Naive thymus-derived CD8-positive, alpha-beta T cell (primary cell): ENCODE results near the gene PARD3B. TPM values are rescaled to one million over a fixed set of nuclear protein-coding genes. Genes with fewer than 3 reads are reported as not detected.

Source experiments
- ATAC-seq, 2 donors: fragments of 150-1000 bp; cut with Tn5 transposase in 1 of 2; sonication (Bioruptor Pico), chemical (Tn5 transposase) in 1 of 2; 1 replicate in 1 of 2; 2 replicates in 1 of 2; pipeline ENCODE4 v1.10.0; 2021; ENCODE audit warnings: mild to moderate bottlenecking in 2 of 2, moderate library complexity in 2 of 2
- POLR2A ChIA-PET: fragments of 350-600 bp; sonication (Branson Sonifier 250); formaldehyde crosslinking; loops from one replicate; lab custom pipeline; 2021; ENCODE audit warnings: antibody characterized with exemption; lab: Charles Lee
- DNase-seq, 10 donors: peaks; one replicate each; pipeline versions ENCODE4 v3.0.0 to v3.0.0-alpha.2; 2020 to 2022
- H3K27ac Mint-ChIP-seq, 10 donors: one replicate each; pipeline ENCODE4 v1.8.0; 2020 to 2022; ENCODE audit warnings: mild to moderate bottlenecking in 10 of 10, mixed read lengths in 10 of 10, moderate library complexity in 4 of 10, inconsistent platforms in 1 of 10
- H3K27me3 Mint-ChIP-seq, 5 donors: one replicate each; pipeline ENCODE4 v1.8.0; 2021 to 2022; ENCODE audit warnings: mixed read lengths in 5 of 5
- H3K36me3 Mint-ChIP-seq, 3 donors: one replicate each; pipeline ENCODE4 v1.8.0; 2020 to 2022; ENCODE audit warnings: mixed read lengths in 3 of 3, mild to moderate bottlenecking in 2 of 3, inconsistent platforms in 1 of 3
- H3K4me1 Mint-ChIP-seq, 4 donors: one replicate each; pipeline ENCODE4 v1.8.0; 2021 to 2022; ENCODE audit warnings: mixed read lengths in 4 of 4
- H3K4me3 Mint-ChIP-seq, 10 donors: one replicate each; pipeline ENCODE4 v1.8.0; 2020 to 2022; ENCODE audit warnings: mild to moderate bottlenecking in 10 of 10, mixed read lengths in 10 of 10, moderate library complexity in 6 of 10, inconsistent platforms in 1 of 10
- H3K9me3 Mint-ChIP-seq, 9 donors: one replicate each; pipeline ENCODE4 v1.8.0; 2020 to 2022; ENCODE audit warnings: mixed read lengths in 9 of 9, mild to moderate bottlenecking in 3 of 9, inconsistent platforms in 1 of 9, moderate library complexity in 1 of 9
- polyA plus RNA-seq, 3 donors: library from polyadenylated mRNA; unstranded; fragments of 300-500 nt; fragmentation: Illumina TruSeq; gene quantifications; one replicate each; pipeline ENCODE4 v1.2.3, GENCODE V29; 2021
- total RNA-seq, 8 experiments: library from RNA in 2 of 8; stranded (reverse) in 2 of 8; gene quantifications; one replicate each; pipeline ENCODE4 v1.2.3 and lab custom pipeline; 2021 to 2026

The PARD3B gene
- total and polyA plus RNA-seq, 5 experiments from 2014 or later: 0.22 to 3.8 (median 1.3) TPM; not detected in 1

DNA sequence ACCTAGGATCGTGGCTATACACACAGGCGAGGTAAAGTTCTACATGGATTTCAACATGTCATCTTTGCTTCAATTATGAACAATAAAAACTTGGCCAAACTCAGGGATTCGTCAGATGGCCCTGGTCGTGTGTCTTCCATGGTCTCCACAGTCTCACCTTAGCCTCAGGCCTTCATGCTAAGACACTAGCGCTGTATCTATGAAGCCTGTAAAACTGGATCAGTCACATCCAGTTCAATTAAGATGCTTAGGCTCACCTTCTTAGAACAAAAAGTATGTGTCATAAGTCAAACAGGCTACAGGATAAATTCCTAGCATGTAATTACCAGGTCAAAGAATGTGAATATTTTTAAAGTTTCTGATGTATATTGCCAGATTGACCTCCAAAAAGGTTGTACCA, 1023.3 kb downstream of the PARD3B start:
- ATAC-seq (no peak), DNase-seq (no peak)
- no peak overlapping the region for H3K4me3 Mint-ChIP-seq
- H3K27me3 Mint-ChIP-seq: peaks cover 0 to 2% (median 0%) of the 10 kb centered on the region in 5 donors
- H3K9me3 Mint-ChIP-seq: peaks cover 0 to 19% (median 0%) of the 10 kb centered on the region in 9 donors
- H3K4me1 Mint-ChIP-seq: no peaks in the 10 kb centered on the region
- peaks cover 0 to 8% (median 0%) of the 10 kb centered on the region in 3 donors for H3K36me3 Mint-ChIP-seq
- POLR2A ChIA-PET: no interaction called here
- no peak overlapping the region for H3K27ac Mint-ChIP-seq

DNA sequence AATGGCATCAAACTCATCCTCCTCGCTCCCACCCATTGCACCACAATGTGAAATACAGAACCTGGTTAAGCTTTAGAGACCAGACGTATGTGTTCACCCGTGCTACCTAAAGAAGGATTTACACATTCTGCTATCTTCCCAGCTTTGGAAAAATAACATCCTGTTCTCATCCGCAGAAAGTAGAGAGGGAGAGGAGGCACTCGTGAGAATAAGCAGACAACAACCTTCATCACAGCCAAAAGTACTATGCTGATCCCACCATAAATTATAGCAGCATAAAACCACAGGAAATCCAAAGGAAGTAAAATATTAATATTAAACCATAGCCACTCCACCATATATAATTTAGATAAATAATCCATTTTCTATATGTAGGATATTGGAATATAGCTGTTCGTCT, 1025.4 kb downstream of the PARD3B start:
- POLR2A ChIA-PET: no interaction called here
- H3K36me3 Mint-ChIP-seq: peaks cover 0 to 14% (median 0%) of the 10 kb centered on the region in 3 donors
- H3K27me3 Mint-ChIP-seq: peaks cover 0 to 2% (median 0%) of the 10 kb centered on the region in 5 donors
- DNase-seq (no peak), ATAC-seq (no peak)
- no peaks in the 10 kb centered on the region for H3K4me1 Mint-ChIP-seq
- peaks cover 0 to 27% (median 4%) of the 10 kb centered on the region in 9 donors for H3K9me3 Mint-ChIP-seq
- no peak overlapping the region for H3K4me3 Mint-ChIP-seq
- H3K27ac Mint-ChIP-seq: no peak overlapping the region

DNA sequence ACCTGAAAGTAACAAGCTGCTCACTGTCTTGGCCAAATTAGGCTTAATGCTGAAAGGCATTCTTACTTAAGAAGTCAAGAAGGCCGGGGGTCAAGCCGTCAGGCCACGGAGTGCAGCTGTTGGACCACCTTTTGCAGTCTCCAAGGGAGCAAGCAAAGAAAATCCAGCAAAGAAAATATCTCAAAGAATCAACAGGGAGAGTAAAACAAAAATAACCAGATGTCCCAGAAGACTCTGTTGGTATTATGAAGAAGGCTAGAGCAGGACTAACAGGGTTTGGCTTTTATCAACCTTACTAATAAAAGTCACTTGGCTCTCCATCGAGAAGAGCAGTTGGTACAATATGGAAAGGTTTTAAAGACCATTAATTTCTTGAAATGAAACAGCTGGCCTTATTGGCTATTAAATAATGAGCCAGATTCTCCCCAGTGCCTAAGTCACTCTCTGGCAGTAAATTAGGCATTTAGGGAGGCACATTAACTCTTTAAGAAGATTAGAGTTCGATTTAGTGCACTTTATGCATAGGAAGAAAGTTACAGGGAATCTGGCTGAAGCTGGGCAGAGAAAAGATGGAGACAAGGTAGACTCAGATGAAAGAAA, 1026.2 kb downstream of the PARD3B start:
- no peaks in the 10 kb centered on the region for H3K4me1 Mint-ChIP-seq
- POLR2A ChIA-PET: no interaction called here
- peaks cover 0 to 35% (median 7%) of the 10 kb centered on the region in 9 donors for H3K9me3 Mint-ChIP-seq
- H3K4me3 Mint-ChIP-seq: no peak overlapping the region
- ATAC-seq: no peak
- peaks cover 0 to 20% (median 2%) of the 10 kb centered on the region in 3 donors for H3K36me3 Mint-ChIP-seq
- DNase-seq: no peak
- H3K27ac Mint-ChIP-seq: peak overlapping the region in 1 of 10 donors; percentile 5
- H3K27me3 Mint-ChIP-seq: no peaks in the 10 kb centered on the region

DNA sequence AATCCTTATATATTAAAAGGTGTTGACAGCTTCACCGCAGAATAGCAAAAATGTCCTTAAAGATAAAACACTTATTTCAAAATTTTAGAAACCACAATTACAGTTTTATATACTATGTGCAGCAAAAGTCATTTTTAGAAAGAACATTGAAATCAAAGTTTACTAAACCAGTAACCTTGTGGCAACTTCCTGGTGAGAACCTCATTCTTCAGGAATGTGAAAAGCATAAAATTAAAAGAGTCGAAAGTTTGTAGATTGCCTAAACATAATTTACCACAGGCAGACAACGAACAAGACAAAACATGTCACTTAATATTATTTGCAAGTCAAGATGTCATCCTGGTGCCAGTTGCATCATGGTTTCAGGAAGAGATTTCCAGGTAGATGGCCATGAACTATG, 1028.7 kb downstream of the PARD3B start:
- Mint-ChIP-seq H3K36me3 (peaks cover 0 to 30% (median 9%) of the 10 kb centered on the region in 3 donors), H3K27ac (no peak overlapping the region), H3K4me3 (no peak overlapping the region), H3K27me3 (no peaks in the 10 kb centered on the region), H3K9me3 (peaks cover 0 to 36% (median 9%) of the 10 kb centered on the region in 9 donors), H3K4me1 (no peaks in the 10 kb centered on the region)
- DNase-seq (no peak), ATAC-seq (no peak)
- POLR2A ChIA-PET: no interaction called here

DNA sequence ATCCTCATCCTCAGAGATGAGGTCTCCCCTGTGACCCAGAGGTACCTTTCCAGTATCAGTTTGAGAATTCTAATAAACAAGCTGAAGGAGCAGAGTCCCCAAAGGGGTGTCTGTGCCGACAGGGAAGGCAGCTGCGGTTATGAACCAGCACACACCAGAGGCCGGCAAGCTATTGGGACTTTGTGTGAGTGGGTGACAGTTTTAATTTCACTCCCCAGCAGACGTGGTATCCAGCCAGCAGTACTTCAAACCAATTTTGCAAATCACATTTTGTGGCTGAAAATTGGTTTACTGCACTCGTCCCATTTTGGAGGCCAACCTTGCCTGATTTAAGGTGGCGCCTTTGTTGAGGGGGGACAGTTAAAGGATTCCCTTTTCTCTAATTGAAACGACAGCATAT, 1034.1 kb downstream of the PARD3B start:
- peaks cover 0 to 19% (median 9%) of the 10 kb centered on the region in 3 donors for H3K36me3 Mint-ChIP-seq
- DNase-seq (no peak), ATAC-seq (no peak)
- H3K4me3 Mint-ChIP-seq: no peak overlapping the region
- H3K27me3 Mint-ChIP-seq: no peaks in the 10 kb centered on the region
- no peaks in the 10 kb centered on the region for H3K4me1 Mint-ChIP-seq
- H3K9me3 Mint-ChIP-seq: peaks cover 0 to 26% (median 9%) of the 10 kb centered on the region in 9 donors
- no peak overlapping the region for H3K27ac Mint-ChIP-seq
- POLR2A ChIA-PET: no interaction called here

DNA sequence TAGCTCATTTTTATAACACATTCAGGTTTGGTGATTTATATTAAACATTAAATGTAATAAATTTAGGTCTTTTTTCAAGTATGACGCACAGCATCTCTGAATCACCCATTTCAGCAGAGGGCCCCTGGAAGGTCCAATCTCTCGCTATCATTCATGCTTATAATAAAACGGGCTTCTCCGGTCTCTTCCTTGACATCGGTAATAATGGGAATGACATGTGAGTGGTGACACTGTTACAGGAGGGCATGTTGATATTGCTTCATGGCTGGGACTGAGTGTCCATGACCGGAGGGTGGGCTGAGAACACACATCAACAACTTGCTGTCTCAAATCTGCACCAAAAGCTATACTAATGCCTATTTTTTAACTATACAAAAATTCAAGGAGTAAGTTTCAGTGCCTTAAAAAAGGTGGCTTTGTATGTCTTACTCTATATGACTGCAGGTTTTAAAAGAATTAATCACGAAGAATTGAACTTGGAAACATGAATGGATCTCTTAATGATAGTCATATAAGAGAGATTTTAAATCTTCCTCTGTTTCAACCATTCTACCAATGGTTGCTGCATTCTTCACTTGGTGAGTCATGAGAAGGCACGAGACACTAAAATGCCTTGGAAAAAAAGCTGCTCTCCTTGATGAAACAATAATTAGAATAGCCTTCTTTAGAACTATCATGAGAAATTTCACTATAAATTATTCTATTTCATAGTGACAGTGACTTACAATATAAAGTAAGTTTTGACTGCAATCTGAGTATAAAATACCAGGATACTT, 1035.1 kb downstream of the PARD3B start:
- H3K9me3 Mint-ChIP-seq: peaks cover 0 to 23% (median 7%) of the 10 kb centered on the region in 9 donors
- no peak overlapping the region for H3K4me3 Mint-ChIP-seq
- DNase-seq (no peak), ATAC-seq (no peak)
- H3K27ac Mint-ChIP-seq: no peak overlapping the region
- no peaks in the 10 kb centered on the region for H3K4me1 Mint-ChIP-seq
- H3K36me3 Mint-ChIP-seq: peaks cover 0 to 15% (median 9%) of the 10 kb centered on the region in 3 donors
- no peaks in the 10 kb centered on the region for H3K27me3 Mint-ChIP-seq
- POLR2A ChIA-PET: no interaction called here

DNA sequence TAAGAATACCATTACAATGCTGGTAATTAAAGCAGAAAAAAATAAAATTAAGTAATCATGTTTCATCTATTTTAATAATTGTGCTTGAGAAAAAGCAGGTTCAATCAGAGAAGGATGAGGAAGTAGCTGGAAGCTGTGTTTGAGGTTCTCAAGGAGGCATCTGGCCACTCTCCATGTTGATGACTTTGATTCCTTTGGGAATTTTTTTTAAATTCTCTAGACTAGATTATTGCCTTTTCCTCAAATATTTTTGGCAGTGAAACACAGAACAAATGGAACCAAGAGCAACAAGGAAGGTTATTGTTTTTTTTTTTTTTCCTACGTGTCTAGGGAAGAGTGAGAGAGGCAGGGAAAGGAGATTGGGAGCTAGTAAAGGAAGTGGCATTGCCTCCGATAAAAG, 1037.1 kb downstream of the PARD3B start:
- POLR2A ChIA-PET: no interaction called here
- Mint-ChIP-seq H3K27ac (no peak overlapping the region), H3K27me3 (no peaks in the 10 kb centered on the region), H3K4me3 (no peak overlapping the region), H3K4me1 (no peaks in the 10 kb centered on the region), H3K9me3 (peaks cover 0 to 3% (median 0%) of the 10 kb centered on the region in 9 donors), H3K36me3 (peaks cover 0 to under 1% (median 0%) of the 10 kb centered on the region in 3 donors)
- no peak for ATAC-seq
- DNase-seq: no peak

DNA sequence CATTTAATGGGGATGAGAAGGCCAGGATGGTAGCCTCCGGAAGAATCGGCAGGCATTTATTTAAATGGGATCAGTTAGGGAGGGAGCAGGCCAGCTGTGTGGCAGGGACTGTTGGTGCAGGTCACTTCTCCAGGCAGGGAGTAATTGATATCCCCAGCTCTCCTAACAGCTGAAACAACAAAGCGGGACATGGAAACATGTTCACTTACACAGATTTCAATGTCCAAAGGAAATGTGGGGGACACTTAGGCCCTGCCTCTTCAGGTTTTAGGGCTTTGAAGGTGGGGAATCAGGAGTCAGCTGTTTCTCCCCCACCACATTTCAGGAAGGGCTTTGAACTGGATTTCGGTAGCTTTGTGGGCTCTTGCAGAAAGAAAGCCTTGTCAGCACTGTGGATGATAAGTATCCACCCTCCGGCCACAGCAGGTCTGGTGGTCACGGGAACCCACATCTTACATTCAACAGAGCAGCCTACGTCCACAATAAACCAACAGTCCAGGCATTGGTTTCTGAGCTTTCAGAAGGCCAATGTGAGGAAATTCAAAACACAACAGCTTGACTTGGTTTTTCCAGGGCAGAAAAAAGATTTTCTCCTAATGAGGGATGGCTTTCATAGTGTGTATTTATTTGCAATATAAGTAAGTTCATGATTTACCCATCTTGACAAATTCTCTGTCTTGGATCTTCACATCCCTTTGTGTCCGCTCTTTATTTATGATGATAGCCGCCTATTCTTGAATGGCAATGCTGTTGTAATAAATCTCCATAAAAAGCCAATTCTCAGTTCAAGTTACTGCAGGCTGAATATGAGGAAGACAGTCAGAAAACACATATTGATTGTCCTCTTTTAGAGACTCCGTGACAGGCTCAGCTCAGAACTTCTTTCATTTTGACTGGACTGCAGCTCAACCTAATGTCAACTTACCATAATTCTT, 1040.4 kb downstream of the PARD3B start:
- Mint-ChIP-seq H3K27ac (no peak overlapping the region), H3K4me3 (no peak overlapping the region), H3K27me3 (peaks cover 0 to 8% (median 0%) of the 10 kb centered on the region in 5 donors), H3K9me3 (no peaks in the 10 kb centered on the region), H3K4me1 (no peaks in the 10 kb centered on the region), H3K36me3 (no peaks in the 10 kb centered on the region)
- no peak for DNase-seq
- POLR2A ChIA-PET: interaction anchor here (0.7 kb wide), 1 partner anchor 11 kb away, joined by 3 read pairs; no protein-coding TSS in a partner anchor
- no peak for ATAC-seq

DNA sequence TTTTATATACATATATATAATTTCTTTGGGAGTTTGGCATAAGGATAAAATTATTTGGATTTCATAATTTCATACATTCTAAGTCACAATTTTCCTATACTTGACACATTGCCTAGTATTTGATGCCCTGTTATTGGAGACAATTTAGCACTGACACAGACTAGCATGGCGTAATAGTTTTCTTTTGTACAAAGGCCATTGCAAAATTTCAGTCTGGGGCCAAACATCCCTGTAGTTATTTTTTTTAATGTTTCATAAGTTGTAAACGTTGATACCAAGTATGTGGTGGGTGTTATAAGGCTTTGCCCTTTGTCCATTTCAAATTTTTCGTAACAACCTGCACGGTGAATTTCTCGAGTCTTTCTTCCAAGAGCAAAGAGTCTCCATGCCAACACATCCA, 1041.4 kb downstream of the PARD3B start:
- POLR2A ChIA-PET: no interaction called here

DNA sequence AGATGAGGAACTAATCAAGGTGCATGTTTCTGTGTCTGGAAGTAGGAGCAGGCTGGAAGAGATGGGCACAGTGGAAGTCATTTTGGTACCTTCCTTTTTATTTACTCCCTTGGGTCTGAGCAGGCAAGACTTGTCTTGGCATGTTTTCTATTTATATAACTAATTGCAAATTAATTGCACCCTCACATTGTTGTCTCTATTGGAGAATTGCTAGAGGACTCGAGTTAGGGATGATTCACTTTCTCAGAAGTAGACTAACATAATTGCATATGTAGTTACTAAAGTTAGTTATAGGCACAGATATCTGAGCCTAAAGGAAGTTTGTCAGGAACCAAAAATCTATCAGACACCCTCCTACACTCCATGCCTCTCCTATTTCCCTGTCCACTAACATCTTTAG, 1044.2 kb downstream of the PARD3B start:
- H3K27me3 Mint-ChIP-seq: peaks cover 0 to 13% (median 0%) of the 10 kb centered on the region in 5 donors
- no peaks in the 10 kb centered on the region for H3K9me3 Mint-ChIP-seq
- no peak overlapping the region for H3K4me3 Mint-ChIP-seq
- no peak for ATAC-seq
- POLR2A ChIA-PET: no interaction called here
- DNase-seq: no peak
- no peaks in the 10 kb centered on the region for H3K36me3 Mint-ChIP-seq
- peak overlapping the region in 1 of 10 donors; percentile 1 for H3K27ac Mint-ChIP-seq
- no peaks in the 10 kb centered on the region for H3K4me1 Mint-ChIP-seq

More for the DNA sequence above, 1041.4 kb downstream of the PARD3B start:
- no peaks in the 10 kb centered on the region for H3K9me3 Mint-ChIP-seq
- DNase-seq (no peak), ATAC-seq (no peak)
- H3K27ac Mint-ChIP-seq: no peak overlapping the region
- no peaks in the 10 kb centered on the region for H3K36me3 Mint-ChIP-seq
- H3K27me3 Mint-ChIP-seq: peaks cover 0 to 13% (median 0%) of the 10 kb centered on the region in 5 donors
- no peaks in the 10 kb centered on the region for H3K4me1 Mint-ChIP-seq
- no peak overlapping the region for H3K4me3 Mint-ChIP-seq

DNA sequence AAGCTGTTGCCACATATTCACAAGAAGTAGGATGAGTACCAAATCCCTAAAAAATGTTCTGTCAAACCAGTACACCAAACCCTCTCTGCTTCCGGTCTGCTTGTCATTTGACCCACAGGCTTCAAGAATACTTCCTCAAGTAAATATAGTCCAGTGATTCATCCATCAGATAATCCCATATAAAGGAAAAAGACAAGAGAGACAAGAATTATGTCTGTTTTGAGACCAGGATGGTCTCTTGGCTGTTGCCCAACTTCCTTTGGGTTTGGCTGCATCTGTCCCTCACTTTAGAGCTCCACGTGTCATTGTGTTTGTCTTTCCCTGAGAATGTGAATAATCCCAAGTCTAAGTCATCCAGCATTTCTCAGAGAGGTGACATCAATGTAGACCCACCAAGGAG, 1045.5 kb downstream of the PARD3B start:
- Mint-ChIP-seq H3K27me3 (peaks cover 0 to 13% (median 0%) of the 10 kb centered on the region in 5 donors), H3K36me3 (no peaks in the 10 kb centered on the region), H3K4me3 (no peak overlapping the region), H3K9me3 (no peaks in the 10 kb centered on the region), H3K27ac (no peak overlapping the region), H3K4me1 (no peaks in the 10 kb centered on the region)
- ATAC-seq (no peak), DNase-seq (no peak)
- POLR2A ChIA-PET: no interaction called here

DNA sequence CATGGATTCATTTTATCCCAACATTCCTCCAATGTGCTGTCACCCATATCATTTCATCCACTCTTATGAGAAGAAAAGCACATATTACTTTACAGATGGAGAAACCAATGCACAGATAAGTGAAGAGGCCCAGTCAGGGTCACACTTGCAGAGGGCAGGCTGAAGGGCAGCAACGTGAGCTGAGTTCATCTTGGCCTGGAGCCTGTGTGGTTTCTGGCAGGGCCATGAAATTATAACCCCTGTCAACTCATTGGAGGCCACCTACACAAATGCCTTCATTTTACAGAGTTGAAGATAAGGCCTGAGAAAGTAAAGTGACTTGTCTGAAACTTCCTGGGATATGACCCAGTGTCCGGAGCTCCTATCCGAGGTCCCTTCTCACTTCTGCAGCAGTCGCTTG, 1048.6 kb downstream of the PARD3B start:
- no peak for ATAC-seq
- Mint-ChIP-seq H3K27me3 (peaks cover 0 to 13% (median 0%) of the 10 kb centered on the region in 5 donors), H3K4me1 (no peaks in the 10 kb centered on the region), H3K4me3 (no peak overlapping the region), H3K27ac (no peak overlapping the region), H3K9me3 (peaks cover 0 to 9% (median 3%) of the 10 kb centered on the region in 9 donors), H3K36me3 (no peaks in the 10 kb centered on the region)
- no peak for DNase-seq
- POLR2A ChIA-PET: no interaction called here
